Parathyroid adenoma (tissue), 2 donors: ENCODE data around the gene CD247.

Source experiments
- H2AFZ ChIP-seq: fragments of 300-600 bp; sonication (generic); one replicate; pipeline ENCODE4 v1.7.0; 2017; ENCODE audit warnings: antibody characterized with exemption, mild to moderate bottlenecking
- H3K27ac ChIP-seq: fragments of 300-600 bp; sonication (generic); one replicate; pipeline ENCODE4 v1.7.0; 2017
- H3K27me3 ChIP-seq: fragments of 300-600 bp; sonication (generic); one replicate; pipeline ENCODE4 v1.7.0; 2017; ENCODE audit warnings: low read length; ENCODE audit not compliant: control insufficient read depth, insufficient read depth
- H3K36me3 ChIP-seq: fragments of 300-600 bp; sonication (generic); one replicate; pipeline ENCODE4 v1.7.0; 2017; ENCODE audit warnings: low read length; ENCODE audit not compliant: control insufficient read depth, insufficient read depth
- H3K4me1 ChIP-seq: fragments of 300-600 bp; sonication (generic); one replicate; pipeline ENCODE4 v1.7.0; 2017; ENCODE audit warnings: control low read depth
- H3K4me2 ChIP-seq: fragments of 300-600 bp; sonication (generic); one replicate; pipeline ENCODE4 v1.7.0; 2017; ENCODE audit warnings: low read length
- H3K4me3 ChIP-seq: fragments of 300-600 bp; sonication (generic); one replicate; pipeline ENCODE4 v1.7.0; 2017; ENCODE audit warnings: low read depth, low read length
- H3K79me2 ChIP-seq: fragments of 300-600 bp; sonication (generic); one replicate; pipeline ENCODE4 v1.7.0; 2017; ENCODE audit warnings: control low read depth
- H3K9ac ChIP-seq: fragments of 300-600 bp; sonication (generic); one replicate; pipeline ENCODE4 v1.7.0; 2017; ENCODE audit warnings: mild to moderate bottlenecking
- H3K9me3 ChIP-seq: fragments of 300-600 bp; sonication (generic); one replicate; pipeline ENCODE4 v1.7.0; 2017; ENCODE audit warnings: low read length; ENCODE audit not compliant: control insufficient read depth
- TF ChIP-seq, protein P1 (sequence below): fragments of 300-600 bp; sonication (generic); IDR thresholded peaks from one replicate; pipeline ENCODE4 v1.7.0; 2017; ENCODE audit warnings: antibody characterized with exemption, mild to moderate bottlenecking
- donor health status: primary hyperparathyroidism.

The CD247 gene

DNA sequence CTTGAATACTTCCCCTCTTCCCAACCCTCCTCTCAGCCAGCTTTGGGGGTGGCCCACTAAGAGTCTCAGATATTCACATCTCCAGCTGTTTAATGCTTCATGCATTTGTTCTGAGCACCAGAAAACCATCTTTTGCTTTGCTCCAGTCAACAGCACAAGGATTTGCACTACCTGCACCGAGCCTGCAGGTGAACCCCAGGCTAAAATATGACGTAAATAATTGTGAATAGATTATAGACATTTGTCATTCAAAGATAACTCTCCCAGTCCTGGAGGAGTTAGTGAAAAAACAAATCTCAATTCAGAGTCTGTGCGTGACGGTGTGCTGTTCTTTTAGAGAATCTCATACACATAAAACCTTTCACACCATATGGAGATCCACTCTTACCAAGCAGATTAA, 7.4 kb downstream of the CD247 start:
- H3K27ac ChIP-seq: no peak overlapping the region
- no peak overlapping the region for H3K4me2 ChIP-seq
- TF ChIP-seq, protein P1, sequence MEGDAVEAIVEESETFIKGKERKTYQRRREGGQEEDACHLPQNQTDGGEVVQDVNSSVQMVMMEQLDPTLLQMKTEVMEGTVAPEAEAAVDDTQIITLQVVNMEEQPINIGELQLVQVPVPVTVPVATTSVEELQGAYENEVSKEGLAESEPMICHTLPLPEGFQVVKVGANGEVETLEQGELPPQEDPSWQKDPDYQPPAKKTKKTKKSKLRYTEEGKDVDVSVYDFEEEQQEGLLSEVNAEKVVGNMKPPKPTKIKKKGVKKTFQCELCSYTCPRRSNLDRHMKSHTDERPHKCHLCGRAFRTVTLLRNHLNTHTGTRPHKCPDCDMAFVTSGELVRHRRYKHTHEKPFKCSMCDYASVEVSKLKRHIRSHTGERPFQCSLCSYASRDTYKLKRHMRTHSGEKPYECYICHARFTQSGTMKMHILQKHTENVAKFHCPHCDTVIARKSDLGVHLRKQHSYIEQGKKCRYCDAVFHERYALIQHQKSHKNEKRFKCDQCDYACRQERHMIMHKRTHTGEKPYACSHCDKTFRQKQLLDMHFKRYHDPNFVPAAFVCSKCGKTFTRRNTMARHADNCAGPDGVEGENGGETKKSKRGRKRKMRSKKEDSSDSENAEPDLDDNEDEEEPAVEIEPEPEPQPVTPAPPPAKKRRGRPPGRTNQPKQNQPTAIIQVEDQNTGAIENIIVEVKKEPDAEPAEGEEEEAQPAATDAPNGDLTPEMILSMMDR: no peak
- H3K4me1 ChIP-seq: no peaks in the 10 kb centered on the region
- no peaks in the 10 kb centered on the region for H3K9me3 ChIP-seq
- no peak overlapping the region for H3K9ac ChIP-seq
- H3K27me3 ChIP-seq: no peaks in the 10 kb centered on the region
- H2AFZ ChIP-seq: no peak overlapping the region
- no peak overlapping the region for H3K4me3 ChIP-seq
- no peaks in the 10 kb centered on the region for H3K79me2 ChIP-seq
- H3K36me3 ChIP-seq: no peaks in the 10 kb centered on the region

DNA sequence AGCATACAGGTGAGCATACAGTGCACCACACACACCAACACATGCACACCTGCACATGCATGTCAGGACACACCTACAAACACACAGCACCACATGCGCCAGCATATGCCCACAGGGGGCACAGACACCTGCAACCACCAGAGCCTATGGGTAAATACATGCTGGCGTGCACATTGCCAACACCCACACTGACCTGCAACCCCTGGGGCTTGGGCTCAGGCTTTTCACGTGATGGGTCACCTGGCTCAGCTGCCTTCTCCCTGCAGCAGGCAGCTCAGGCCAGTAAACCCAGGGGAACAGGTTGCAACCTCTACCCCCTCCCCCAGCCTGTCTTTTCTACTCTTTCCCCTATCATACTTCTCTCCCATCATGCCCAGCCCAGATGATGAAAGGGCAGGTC, 8.1 kb downstream of the CD247 start:
- no peak overlapping the region for H2AFZ ChIP-seq
- no peaks in the 10 kb centered on the region for H3K9me3 ChIP-seq
- H3K79me2 ChIP-seq: no peaks in the 10 kb centered on the region
- TF ChIP-seq, protein P1: no peak
- H3K27me3 ChIP-seq: no peaks in the 10 kb centered on the region
- H3K9ac ChIP-seq: no peak overlapping the region
- no peak overlapping the region for H3K4me2 ChIP-seq
- H3K27ac ChIP-seq: no peak overlapping the region
- no peaks in the 10 kb centered on the region for H3K36me3 ChIP-seq
- H3K4me1 ChIP-seq: no peaks in the 10 kb centered on the region
- H3K4me3 ChIP-seq: no peak overlapping the region

DNA sequence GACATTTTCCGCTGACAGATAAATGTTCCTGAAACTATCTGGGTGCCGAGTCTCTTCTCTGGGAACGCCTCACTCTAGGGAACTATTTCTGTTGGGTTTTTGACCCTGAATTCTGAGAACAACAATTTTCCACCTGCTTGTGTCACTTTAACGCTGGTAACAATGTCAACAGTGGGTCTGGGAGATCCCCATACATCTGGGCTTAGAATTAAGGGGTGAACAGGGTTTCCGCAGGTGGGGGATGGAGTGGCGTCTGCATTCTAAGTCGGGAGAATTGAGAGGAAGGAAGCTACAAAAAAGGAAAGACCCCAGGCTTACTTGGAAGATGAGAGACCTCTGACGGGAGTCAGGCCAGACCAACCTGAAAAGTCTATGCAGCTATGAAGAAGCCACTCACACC, 8.7 kb downstream of the CD247 start:
- H3K4me3 ChIP-seq: no peak overlapping the region
- H3K27me3 ChIP-seq: no peaks in the 10 kb centered on the region
- no peak overlapping the region for H3K27ac ChIP-seq
- no peaks in the 10 kb centered on the region for H3K36me3 ChIP-seq
- no peaks in the 10 kb centered on the region for H3K4me1 ChIP-seq
- no peak overlapping the region for H2AFZ ChIP-seq
- TF ChIP-seq, protein P1: no peak
- H3K4me2 ChIP-seq: peak overlapping the region; percentile 32
- H3K9ac ChIP-seq: no peak overlapping the region
- H3K9me3 ChIP-seq: no peaks in the 10 kb centered on the region
- no peaks in the 10 kb centered on the region for H3K79me2 ChIP-seq

DNA sequence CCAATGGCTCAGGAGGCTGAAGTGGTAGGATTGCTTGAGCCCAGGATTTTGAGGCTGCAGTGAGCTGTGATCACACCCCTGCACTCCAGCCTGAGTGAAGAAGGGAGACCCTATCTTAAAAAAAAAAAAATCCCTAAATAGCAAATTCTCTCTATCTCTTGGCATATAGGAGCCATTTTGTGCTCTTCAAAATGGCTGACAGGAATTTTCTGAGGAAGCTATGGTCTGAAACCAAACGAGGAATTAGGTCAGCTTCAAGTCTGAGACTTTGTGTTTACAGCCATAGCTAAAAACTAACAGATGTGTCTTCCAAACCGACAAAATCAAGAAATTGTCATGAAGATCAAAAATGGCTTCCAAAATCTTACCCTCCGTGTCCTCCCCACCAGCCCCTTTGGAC, 10.6 kb downstream of the CD247 start:
- H3K27me3 ChIP-seq: no peaks in the 10 kb centered on the region
- no peak overlapping the region for H3K9ac ChIP-seq
- H3K4me1 ChIP-seq: no peaks in the 10 kb centered on the region
- H3K79me2 ChIP-seq: no peaks in the 10 kb centered on the region
- H3K4me2 ChIP-seq: no peak overlapping the region
- no peaks in the 10 kb centered on the region for H3K36me3 ChIP-seq
- H2AFZ ChIP-seq: no peak overlapping the region
- no peak overlapping the region for H3K27ac ChIP-seq
- H3K4me3 ChIP-seq: no peak overlapping the region
- TF ChIP-seq, protein P1: no peak
- no peaks in the 10 kb centered on the region for H3K9me3 ChIP-seq

DNA sequence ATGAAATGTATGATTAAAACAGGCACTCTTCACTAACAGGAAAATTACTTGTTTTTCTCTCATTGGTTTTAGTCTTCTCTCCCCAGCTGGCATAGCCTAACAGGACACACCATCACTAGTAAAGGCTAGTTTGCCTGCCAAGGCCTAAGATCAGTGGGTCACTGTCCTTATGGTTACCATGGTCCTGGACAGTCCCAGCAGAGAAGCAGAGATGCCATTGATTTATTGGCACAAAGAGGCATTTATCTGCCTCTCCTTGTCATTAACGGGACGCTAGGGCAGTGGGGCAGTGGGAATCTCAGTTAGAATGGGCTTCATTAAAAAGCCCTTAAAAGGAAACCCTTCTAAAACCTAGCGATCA, 13.9 kb downstream of the CD247 start:
- Histone ChIP-seq H3K27ac (no peak overlapping the region), H3K36me3 (no peaks in the 10 kb centered on the region), H3K4me1 (peaks cover 4% of the 10 kb centered on the region), H3K9ac (no peak overlapping the region), H3K27me3 (no peaks in the 10 kb centered on the region), H2AFZ (no peak overlapping the region), H3K4me3 (no peak overlapping the region), H3K4me2 (no peak overlapping the region), H3K9me3 (no peaks in the 10 kb centered on the region), H3K79me2 (no peaks in the 10 kb centered on the region)
- TF ChIP-seq, protein P1: no peak
